Natural killer cell (primary cell): ENCODE results near the gene SSTR3. TPM values are rescaled to one million over a fixed set of nuclear protein-coding genes. Genes with fewer than 3 reads are reported as not detected.
A peak's percentile ranks its signal among the peaks of the same experiment; 100 is the strongest.

Experiments
- ATAC-seq, 3 donors: fragments of 150-1000 bp in 2 of 3; fragments of 200-7000 bp in 1 of 3; cut with Tn5 transposase; 1 replicate in 1 of 3; 2 replicates in 2 of 3; pipeline ENCODE4 v1.10.0; 2021; ENCODE audit warnings: mild to moderate bottlenecking in 2 of 3, moderate library complexity in 2 of 3
- DNase-seq, 2 donors: peaks; one replicate each; pipeline versions ENCODE4 v3.0.0 to v3.0.0-alpha.2; 2013 to 2021; ENCODE audit warnings: mixed read lengths in 1 of 2
- H3K27ac ChIP-seq: one replicate; pipeline ENCODE4 v1.5.1; 2013; ENCODE audit warnings: mild to moderate bottlenecking, low read length
- H3K27me3 ChIP-seq: one replicate; pipeline ENCODE4 v1.6.1; 2013; ENCODE audit warnings: low read length; ENCODE audit not compliant: control insufficient read depth, insufficient read depth
- H3K36me3 ChIP-seq: one replicate; pipeline ENCODE4 v1.6.1; 2013; ENCODE audit warnings: low read length; ENCODE audit not compliant: control insufficient read depth, insufficient read depth
- H3K4me1 ChIP-seq: one replicate; pipeline ENCODE4 v1.6.1; 2013; ENCODE audit warnings: low read length; ENCODE audit not compliant: control insufficient read depth, insufficient read depth
- H3K4me3 ChIP-seq: one replicate; pipeline ENCODE4 v1.5.1; 2013; ENCODE audit warnings: low read length
- H3K9me3 ChIP-seq: one replicate; pipeline ENCODE4 v1.6.1; 2013; ENCODE audit warnings: low read length; ENCODE audit not compliant: control insufficient read depth, insufficient read depth
- H3K27ac Mint-ChIP-seq, 2 donors: one replicate each; pipeline ENCODE4 v1.8.0; 2022; ENCODE audit warnings: mild to moderate bottlenecking in 2 of 2, mixed read lengths in 2 of 2, moderate library complexity in 1 of 2
- H3K27me3 Mint-ChIP-seq, 2 donors: one replicate each; pipeline ENCODE4 v1.8.0; 2022; ENCODE audit warnings: low read depth in 2 of 2, mixed read lengths in 2 of 2
- H3K36me3 Mint-ChIP-seq: one replicate; pipeline ENCODE4 v1.8.0; 2022; ENCODE audit warnings: mixed read lengths
- H3K4me1 Mint-ChIP-seq, 2 donors: one replicate each; pipeline ENCODE4 v1.8.0; 2022; ENCODE audit warnings: mixed read lengths in 2 of 2
- H3K4me3 Mint-ChIP-seq: one replicate; pipeline ENCODE4 v1.8.0; 2022; ENCODE audit warnings: mild to moderate bottlenecking, moderate library complexity, mixed read lengths
- H3K9me3 Mint-ChIP-seq, 2 donors: one replicate each; pipeline ENCODE4 v1.8.0; 2022; ENCODE audit warnings: mixed read lengths in 2 of 2
- WGBS: methylation state at CpG from one replicate; pipeline ENCODE4 v1.1.7; 2013; ENCODE audit warnings: missing lambda C conversion rate; ENCODE audit not compliant: insufficient coverage; 5-methylcytosine and 5-hydroxymethylcytosine counted together
- intact Hi-C: fragments of 100-400 bp; cut with micrococcal nuclease; formaldehyde crosslinking; loops from one replicate; pipeline ENCODE4 v1.14.2; 2022
- total RNA-seq, 4 donors: library from RNA; stranded (reverse); fragments of 120-200 nt in 1 of 4; gene quantifications; one replicate each; pipeline versions ENCODE4 v1.2.3 to v1.2.4, GENCODE V29; 2013 to 2022
- TF ChIP-seq, protein P1 (sequence below): fragments of 200-600 bp; IDR thresholded peaks from one replicate; pipeline ENCODE4 v1.8.0; 2022; ENCODE audit warnings: antibody characterized with exemption

Gene SSTR3
- total RNA-seq, 3 donors from 2014 or later (not counting 1 experiment from before 2014, with no cell fraction given): 0.20 to 0.64 (median 0.23) TPM

DNA sequence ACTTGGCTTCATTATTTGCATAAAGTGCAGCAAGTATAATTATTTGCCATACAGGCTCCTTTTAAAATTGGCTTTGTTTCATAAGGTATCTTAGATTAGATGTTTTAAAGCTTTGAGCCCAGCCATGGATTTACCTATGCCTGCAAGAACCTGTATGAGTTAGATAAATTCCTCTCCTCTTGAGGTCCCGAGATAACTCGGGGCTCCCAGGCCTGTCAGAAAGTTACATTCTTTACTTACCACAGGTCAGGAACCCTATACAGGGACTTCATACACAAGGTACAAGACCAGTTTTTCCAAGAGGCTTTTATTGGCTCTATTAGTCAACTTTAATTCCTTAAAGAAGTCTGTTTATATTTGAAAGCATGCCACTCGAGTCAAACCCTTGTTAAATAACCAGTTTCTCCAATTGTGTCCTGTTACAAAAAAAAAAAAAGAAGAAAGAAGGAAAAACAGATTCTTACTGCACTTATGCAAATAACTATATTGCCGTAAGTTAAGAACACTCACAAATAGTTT lies 22.0 kb downstream of the SSTR3 start:
- no peaks in the 10 kb centered on the region for H3K9me3 ChIP-seq
- ATAC-seq (no peak), DNase-seq (no peak)
- no peak overlapping the region for H3K27ac ChIP-seq
- WGBS: 96% methylated on average over 2 of the region's 4 CpGs
- peaks cover 61 to 67% of the 10 kb centered on the region in 2 donors for H3K4me1 Mint-ChIP-seq
- H3K9me3 Mint-ChIP-seq: no peaks in the 10 kb centered on the region
- no peaks in the 10 kb centered on the region for H3K27me3 Mint-ChIP-seq
- H3K36me3 ChIP-seq: no peaks in the 10 kb centered on the region
- H3K4me1 ChIP-seq: peaks cover 48% of the 10 kb centered on the region
- no peak overlapping the region for H3K4me3 ChIP-seq
- no peaks in the 10 kb centered on the region for H3K36me3 Mint-ChIP-seq
- no peak overlapping the region for H3K27ac Mint-ChIP-seq
- H3K4me3 Mint-ChIP-seq: no peak overlapping the region
- intact Hi-C loops: no loop called here
- H3K27me3 ChIP-seq: no peaks in the 10 kb centered on the region
- TF ChIP-seq, protein P1, sequence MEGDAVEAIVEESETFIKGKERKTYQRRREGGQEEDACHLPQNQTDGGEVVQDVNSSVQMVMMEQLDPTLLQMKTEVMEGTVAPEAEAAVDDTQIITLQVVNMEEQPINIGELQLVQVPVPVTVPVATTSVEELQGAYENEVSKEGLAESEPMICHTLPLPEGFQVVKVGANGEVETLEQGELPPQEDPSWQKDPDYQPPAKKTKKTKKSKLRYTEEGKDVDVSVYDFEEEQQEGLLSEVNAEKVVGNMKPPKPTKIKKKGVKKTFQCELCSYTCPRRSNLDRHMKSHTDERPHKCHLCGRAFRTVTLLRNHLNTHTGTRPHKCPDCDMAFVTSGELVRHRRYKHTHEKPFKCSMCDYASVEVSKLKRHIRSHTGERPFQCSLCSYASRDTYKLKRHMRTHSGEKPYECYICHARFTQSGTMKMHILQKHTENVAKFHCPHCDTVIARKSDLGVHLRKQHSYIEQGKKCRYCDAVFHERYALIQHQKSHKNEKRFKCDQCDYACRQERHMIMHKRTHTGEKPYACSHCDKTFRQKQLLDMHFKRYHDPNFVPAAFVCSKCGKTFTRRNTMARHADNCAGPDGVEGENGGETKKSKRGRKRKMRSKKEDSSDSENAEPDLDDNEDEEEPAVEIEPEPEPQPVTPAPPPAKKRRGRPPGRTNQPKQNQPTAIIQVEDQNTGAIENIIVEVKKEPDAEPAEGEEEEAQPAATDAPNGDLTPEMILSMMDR: no peak

GRCh38 chr22:37188901-37189466 lies 23.3 kb downstream of the SSTR3 start:
- peak in 2 of 3 donors; percentile 14 to 19 for ATAC-seq
- no peaks in the 10 kb centered on the region for H3K27me3 ChIP-seq
- peaks cover 55% of the 10 kb centered on the region for H3K4me1 ChIP-seq
- peak overlapping the region; percentile 31 for H3K4me3 Mint-ChIP-seq
- no peaks in the 10 kb centered on the region for H3K36me3 ChIP-seq
- no peak for DNase-seq
- H3K27ac ChIP-seq: peak overlapping the region; percentile 39
- H3K9me3 ChIP-seq: no peaks in the 10 kb centered on the region
- H3K36me3 Mint-ChIP-seq: no peaks in the 10 kb centered on the region
- H3K27me3 Mint-ChIP-seq: no peaks in the 10 kb centered on the region
- H3K9me3 Mint-ChIP-seq: no peaks in the 10 kb centered on the region
- H3K4me3 ChIP-seq: no peak overlapping the region
- peaks cover 57 to 63% of the 10 kb centered on the region in 2 donors for H3K4me1 Mint-ChIP-seq
- peak overlapping the region; percentile 2 to 80 for H3K27ac Mint-ChIP-seq
- TF ChIP-seq, protein P1: no peak
- WGBS: 73% methylated on average over 1 of the region's 2 CpGs
- intact Hi-C loops: no loop called here

DNA sequence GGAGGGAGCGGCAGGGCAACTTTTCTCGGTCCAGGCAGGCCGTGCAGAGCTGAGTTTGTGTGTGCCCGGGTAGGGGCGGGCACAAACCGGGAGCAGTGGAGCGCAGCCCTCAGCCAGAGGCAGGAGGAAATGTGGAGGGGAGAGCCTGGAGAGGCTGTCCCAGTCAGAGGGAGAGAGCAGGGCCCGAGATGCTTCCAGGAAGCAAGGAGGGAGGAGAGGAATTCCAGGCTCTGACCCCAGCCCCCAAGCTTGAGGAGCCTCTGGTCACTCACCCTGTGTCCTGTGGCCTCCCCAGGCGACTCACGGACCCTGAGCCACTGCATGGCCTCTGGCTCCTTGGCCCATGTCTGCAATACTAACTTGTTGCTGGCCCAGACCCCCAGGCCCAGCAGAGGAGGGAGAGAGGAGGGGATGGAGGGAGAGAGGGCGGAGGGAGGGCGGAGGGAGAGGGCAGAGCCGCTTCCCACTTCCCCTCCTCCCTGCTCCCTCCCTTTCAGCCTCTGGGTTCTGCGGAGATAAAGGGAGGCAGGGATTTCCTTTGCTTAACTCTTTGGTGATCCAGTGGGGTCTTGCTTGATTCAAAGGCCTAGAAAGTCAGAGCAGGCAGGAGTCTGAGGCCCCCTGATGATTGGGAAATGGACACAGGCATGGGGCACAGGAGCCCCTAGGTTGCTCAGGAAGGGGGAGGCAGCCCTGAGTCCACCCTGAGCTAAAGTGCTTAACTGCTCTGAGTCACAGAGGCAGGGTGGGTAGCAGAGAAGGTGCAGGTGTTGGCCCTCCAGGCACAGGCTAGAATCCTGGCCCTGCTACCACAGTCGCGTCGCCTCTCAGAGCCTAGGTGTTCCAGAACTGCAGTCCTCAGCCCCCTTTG lies 24.2 kb downstream of the SSTR3 start, which contains the start of gene C1QTNF6:
Gene C1QTNF6, minus strand, starts transcription at position 357 of the 871 bp plus-strand sequence. Its CDS starts 34 bp downstream, at position 323.
- H3K4me3 Mint-ChIP-seq: peak within 1 kb of the TSS; percentile 35
- Histone ChIP-seq H3K27me3 (no peaks in the 10 kb centered on the region), H3K4me3 (no peak within 1 kb of the TSS), H3K9me3 (no peaks in the 10 kb centered on the region), H3K36me3 (no peaks in the 10 kb centered on the region), H3K4me1 (peaks cover 58% of the 10 kb centered on the region), H3K27ac (peak within 1 kb of the TSS; percentile 39)
- DNase-seq: no peak
- intact Hi-C loops: no loop called here
- H3K9me3 Mint-ChIP-seq: no peaks in the 10 kb centered on the region
- no peaks in the 10 kb centered on the region for H3K27me3 Mint-ChIP-seq
- WGBS: 82% methylated on average over 14 of the region's 17 CpGs
- peak within 1 kb of the TSS; percentile 80 to 86 for H3K27ac Mint-ChIP-seq
- peaks cover 54 to 62% of the 10 kb centered on the region in 2 donors for H3K4me1 Mint-ChIP-seq
- TF ChIP-seq, protein P1: no peak
- peak in 2 of 3 donors; percentile 12 to 24 for ATAC-seq
- H3K36me3 Mint-ChIP-seq: no peaks in the 10 kb centered on the region
